Measurements from ENCODE around the gene NF1.
"Not testable (repeated sequence)": the region's sequence is repeated elsewhere in the genome, so short reads cannot be mapped to it uniquely, and the experiment has no call there.

Gene NF1

DNA sequence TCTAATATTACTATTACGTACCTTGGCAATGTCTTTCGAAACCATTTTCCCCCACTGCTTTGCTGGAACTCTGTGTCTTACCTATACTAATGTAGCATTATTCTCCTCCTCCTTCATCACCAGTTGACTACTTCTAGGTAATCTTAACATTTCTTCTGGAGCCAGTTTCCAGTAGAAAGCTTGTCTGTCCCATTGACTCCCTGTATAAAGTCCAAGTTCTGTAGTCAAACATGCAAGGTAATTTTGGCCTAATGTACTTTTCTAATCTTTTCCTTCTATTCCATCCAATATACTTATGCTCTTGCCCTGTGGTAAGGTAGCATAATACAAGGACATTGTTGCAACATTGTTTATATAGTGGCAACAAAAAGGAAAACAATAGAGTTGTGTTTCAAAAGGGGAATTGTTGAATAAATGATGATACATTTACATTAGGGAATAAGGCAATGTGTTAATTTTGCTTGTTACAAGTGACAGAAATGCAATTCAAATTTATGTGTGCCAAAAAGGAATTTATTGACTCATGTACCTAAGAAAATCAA, 174.3 kb downstream of the NF1 start:
- no peak for DNase-seq

DNA sequence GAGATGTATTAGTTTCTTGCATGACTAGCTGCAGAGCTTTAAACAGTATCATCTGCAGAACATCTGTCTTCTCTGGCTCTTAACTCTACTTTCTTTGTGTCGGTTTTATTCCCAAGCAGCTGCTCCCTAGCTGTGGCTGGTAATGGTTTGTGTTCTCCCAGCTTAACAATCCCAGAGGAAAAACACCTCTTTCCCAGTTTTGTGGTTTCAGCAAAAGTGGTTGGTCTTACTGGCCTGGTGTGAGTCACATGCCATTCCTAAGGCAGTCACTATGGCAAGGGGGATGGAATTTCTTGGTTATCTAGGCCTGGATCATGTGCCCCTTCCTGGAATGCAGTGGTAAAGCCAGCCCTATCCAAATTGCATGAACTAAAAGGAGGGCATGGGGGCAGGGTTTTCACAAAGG, 174.8 kb downstream of the NF1 start:
- DNase-seq: no peak

DNA sequence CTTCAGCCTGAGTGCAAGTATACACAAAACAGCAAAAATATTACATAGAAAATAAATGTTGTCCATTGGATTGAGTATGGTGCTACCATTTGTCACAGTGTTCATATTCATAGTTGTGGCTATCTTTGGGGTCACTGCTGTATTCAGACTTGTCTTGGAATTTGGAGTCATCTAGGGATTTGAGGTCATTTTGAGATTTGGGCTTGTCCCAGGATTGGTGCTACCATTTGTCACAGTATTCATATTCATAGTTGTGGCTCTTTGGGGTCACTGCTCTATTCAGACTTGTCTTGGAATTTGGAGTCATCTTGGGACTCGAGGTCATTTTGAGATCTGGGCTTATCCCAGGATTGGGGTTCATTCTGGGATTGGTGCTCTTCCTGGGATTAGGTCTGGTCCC, 177.5 kb downstream of the NF1 start:
- DNase-seq: no peak

DNA sequence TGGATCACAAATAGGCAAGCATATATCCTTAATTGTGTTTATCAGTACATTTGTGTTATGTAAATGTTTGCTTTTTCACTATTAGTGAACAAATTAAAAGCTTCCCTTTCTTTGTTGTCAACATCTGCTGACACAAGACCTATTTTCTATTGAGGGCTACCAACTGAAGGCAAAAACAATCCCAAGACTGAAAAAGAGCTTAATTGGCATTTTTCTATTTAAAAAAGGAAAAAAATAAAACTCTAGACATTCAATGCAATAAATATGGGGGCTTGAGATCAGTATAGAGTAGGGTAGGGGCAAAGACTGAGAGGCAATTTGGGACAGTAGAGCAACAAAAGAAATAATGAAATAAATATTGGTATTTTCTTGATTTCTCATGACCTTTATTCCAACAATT, 178.0 kb downstream of the NF1 start:
- no peak for DNase-seq

DNA sequence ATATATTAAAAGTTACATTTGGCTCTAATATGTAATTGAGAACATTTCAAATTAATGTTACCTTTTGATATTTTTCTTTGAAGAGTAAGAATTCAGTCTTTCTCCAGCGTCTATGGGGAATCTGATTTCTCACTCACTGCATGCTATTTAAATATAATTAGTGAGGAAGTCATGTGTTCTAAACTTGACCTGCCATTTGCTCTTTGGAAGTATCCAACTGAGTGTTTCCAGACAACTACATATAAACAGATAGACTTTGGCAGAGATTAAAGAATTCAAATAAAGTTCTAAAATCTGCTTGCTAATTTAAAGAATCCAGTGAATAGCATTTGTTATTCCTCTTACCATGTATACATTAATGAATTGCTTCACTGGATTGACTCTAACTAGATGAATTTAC, 178.7 kb downstream of the NF1 start:
- no peak for DNase-seq

DNA sequence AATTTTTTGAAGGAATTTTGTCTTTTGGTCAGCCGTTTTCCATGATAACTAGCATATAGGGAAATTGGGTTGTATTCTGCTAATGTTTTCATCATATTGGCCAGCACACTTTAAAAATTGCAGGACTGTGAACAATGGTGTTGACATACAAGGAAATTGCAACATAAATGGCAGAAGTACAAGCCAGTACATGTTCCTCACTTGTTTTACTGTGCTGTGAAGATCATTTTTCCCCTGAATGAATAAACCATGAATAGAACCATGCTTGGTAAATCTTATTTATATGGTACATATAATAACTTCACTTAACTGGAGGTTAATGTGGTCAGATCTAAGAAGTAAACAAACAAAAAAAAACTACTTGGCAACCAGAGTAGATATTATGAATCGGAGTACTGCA, 179.5 kb downstream of the NF1 start:
- no peak for DNase-seq

DNA sequence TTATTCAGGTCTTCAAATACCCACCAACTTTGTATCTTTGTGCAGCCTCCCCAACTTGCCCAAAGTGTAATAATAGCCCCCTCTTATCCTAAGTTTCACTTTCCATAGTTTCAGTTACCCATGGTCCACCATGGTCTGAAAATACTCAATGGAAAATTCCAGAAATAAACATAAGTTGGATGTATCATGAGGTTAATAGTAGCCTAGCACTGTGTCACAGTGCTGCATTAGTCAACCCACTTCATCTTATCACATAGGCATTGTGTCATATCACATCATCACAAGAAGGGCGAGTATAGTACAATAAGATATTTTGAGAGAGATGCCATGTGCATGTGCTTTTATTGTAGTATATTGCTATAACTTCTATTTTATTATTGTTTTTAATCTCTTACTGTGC, 180.3 kb downstream of the NF1 start:
- DNase-seq: no peak

DNA sequence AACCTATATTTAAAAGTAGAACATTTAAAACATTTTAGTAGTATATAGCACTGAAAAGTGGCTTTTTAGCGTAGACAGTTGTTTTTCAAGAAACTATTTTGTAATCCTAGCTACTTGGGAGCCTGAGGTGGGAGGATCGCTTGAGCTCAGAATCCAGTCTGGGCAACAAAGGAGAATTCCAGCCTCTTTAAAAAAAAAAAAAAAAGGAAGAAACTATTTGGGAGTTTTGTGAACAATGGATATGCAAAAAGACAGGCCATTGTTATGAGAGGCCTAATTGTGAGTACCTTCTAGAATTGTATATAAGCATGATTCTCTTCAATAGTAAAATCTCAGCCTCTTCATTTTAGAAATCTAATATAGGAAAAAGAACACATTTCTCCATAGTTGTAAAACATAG, 184.6 kb downstream of the NF1 start:
- no peak for DNase-seq

DNA sequence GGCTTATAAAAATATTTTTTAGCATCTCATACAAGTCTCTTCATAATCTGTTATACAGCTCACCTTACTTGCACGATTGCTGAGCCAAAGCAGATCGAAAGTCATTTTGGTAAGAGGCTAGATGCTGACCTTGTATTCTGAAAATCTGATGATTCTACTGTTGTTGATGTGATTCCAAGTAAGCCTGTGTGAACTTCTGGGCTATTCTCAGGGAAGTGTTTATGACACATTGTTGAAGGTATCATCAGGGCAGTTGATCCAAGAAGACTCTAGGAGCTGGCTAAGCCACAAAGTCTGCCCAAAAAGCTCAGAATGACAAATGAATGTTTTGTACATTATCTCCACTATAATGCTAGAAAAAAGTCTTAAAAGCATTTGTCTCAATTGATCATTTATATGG, 186.3 kb downstream of the NF1 start:
- DNase-seq: no peak

DNA sequence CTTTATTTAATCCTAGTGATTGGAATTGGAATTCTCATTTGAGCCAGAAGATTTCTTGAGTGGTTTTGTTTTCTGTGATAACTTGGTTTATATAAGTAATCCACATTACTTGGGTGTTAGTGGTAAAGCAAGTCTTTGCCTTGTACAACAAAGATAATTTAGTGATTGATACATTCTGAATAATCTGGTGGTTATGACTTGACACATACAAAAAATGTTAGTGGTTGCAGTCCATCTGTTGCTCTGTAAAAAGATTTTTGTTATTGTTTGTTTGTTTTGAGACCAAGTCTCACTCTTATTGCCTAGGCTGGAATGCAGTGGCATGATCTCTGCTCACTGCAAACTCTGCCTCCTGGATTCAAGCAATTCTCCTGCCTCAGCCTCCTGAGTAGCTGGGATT, 189.1 kb downstream of the NF1 start:
- DNase-seq: no peak

DNA sequence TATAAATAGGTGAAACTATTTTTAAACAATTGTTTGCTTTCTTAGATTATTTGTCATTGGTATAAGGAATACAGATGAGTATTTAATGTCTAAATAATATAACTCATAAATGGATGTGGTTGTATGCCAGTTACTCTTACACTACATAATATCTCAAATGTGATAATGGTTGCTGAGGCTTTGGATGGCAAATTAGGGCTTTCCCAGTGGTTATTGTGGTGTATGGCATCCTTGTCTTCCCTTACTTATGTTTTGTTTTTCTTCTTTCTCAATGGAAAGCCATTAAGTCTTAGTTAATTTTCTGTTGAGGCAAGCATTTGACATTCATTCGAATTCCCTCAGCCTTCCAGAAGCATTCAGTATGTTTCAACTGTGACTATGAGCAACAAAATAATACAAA, 191.8 kb downstream of the NF1 start:
- DNase-seq: no peak

DNA sequence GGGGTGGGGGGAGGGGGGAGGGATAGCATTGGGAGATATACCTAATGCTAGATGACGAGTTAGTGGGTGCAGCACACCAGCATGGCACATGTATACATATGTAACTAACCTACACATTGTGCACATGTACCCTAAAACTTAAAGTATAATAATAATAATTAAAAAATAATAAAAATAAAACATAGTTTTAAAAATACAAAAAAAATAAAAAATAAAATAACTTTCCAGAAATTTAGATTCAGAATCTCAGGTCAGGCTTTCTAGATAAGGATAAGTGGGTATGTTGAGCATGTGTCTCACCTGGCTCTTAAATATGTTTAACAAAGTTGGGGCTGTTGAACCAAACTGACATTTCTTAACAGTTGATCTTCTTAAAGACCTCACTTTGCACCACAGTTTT, 193.2 kb downstream of the NF1 start:
- not testable (repeated sequence) for DNase-seq

DNA sequence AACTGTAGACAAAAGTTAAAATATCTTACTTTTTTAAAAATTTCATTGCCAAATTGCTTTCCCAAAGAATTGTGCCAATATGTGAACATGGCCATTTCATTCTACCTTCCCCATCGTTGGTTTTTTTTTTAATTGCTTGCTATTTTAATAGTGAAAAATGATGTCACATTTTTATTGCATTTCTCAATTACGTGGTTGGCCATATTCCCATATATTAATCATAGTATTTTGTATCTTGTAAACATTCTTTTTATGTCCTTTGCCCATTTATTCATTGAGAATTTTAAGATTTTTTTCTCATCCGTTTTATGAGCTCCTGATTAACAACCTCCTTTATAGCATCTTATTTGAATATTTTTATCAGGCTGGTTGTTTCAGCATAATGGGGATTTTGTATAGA, 195.0 kb downstream of the NF1 start:
- DNase-seq: no peak

DNA sequence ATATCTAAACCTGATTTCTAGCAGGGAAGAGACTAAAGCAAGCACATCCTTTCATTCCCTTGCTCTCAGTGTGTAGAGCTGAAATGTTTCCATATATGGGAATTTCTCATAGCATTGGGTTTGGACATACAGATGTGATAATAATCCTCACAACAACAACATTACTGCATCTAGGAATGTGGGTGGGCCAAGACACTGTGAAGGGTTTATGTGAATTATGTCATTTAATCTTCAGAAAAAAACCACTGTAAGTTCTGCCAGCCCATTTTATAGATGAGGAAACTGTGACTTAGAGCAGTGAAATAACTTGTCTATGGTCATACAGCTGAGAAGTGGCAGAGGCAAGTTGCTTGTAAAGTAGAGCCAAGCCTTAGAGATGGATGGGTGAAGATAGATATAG, 197.0 kb downstream of the NF1 start:
- no peak for DNase-seq

DNA sequence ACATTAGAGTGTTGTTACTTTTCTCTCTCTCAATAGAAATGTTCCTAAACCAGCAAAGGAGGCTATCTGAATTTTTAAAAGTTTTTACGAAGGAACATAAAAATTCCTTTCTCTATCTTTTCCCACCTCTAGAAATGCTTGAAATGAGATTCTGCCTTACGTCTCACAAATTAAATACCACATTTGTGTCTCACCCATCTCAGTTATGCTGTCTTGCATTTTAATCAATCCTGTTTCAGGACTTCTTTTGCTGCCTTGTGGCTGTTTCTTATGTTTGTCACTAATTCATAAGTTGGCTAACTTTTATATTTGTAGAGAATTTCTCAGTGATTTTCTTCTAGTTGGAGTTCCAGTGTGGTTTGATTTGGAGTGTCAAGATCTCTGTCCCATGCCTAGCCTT, 198.8 kb downstream of the NF1 start:
- DNase-seq: no peak

DNA sequence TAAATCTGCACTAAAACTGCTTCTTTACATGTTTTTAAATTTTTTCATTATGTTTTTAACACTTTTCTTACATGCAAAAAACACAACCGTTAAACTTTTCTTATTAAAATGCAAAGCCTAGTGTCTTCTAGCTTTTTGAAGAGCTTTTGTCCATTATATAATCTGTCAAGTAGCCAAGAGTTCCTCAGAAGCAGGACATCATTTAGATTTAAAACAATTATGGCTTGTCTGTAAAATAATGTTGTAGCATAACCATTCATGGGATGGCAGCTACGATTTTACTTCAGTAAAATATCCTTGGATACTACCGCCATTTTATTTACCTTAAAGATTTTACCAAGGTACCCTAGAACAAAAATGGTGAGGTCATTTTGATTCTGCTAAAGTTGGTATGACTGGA, 199.5 kb downstream of the NF1 start:
- no peak for DNase-seq

DNA sequence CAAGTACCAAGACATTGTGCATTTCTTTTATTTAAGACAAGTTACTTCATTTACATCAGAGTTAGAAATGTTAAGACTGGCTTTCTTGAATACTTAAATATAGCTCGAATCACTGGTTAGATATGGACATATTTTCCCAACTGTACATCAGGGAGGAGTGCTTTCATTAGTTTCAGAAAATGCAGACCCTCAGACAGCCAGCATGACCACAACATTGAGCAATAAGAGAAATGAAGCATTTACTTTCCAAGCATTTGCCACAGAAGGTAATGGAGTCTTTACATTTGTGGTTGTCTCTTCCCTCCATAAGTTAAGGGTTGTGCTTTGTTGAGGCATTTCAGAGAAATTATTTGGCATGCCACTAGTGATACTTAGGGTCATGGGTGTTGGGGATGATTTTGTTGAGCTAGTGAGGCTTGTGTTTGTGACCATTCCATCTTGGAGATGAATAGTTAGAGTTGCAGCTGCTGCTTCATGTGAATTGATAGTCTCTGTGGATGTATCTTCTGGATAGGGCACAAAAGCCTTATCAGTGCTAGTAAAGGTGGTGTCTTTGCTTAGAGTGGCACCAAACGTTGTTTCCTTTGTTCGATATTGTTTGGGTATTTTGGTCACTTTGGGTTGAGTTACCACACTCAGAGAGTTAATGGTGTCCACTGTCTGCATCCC, 200.2 kb downstream of the NF1 start:
- DNase-seq: no peak

DNA sequence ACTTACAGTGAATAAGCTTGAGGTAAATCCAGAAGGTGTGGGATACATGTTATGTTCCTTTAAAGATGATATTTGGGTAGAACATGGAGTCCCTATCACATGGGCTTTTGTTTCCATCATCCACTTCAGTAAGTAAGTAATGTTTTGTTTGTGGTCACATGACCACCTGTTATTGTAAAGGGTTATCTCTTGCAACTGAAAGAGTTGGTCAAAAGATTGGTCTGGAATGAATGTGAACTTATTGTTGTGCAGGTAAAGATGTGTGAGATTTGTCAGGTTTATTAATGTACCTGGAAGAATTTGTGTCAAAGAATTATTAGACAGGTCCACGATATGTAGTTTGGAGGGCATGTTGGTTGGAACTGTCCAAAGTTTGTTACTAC, 200.7 kb downstream of the NF1 start:
- DNase-seq: no peak

DNA sequence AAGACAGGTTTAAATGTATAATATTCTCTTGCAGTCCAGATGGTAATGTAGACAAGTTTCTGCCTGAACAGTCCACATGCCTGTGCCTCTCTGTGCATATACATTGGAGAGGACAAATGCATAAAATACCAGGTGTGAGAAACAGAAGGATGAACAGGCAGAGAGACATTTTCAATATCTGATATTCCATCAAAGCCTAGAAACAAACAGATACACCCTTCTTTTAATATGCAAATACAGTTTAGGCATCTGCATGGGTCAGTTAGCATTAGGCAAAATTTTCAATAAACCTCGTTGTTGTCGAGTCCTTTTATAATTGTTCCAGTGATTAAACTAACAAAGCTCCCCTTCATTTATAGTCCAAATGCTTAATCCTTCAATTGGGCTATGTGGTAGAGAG, 201.4 kb downstream of the NF1 start:
- no peak for DNase-seq

DNA sequence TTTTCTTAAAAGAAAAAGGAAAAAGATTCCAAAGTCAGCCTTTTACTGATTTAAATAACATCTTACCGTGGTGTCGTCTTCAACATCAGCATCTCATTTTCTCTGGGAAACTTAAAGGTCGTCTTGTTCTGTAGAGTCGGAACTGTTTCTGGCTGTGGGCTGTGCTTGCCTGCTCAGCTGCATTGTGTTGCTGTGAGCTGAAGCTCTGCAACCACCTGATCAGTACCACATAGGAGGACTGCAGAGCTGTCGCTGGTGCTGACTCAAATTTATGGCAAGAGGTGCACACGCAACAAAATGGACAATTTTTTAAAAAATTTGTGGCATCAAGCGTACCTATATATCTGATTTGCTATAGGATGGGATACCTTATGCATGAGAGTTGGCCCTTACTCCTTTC, 202.3 kb downstream of the NF1 start, which contains the start of gene OMG:
TSS of gene OMG (minus strand) at position 150 of the 400 bp plus-strand sequence. CDS start 908 bp downstream, outside the sequence.
- DNase-seq: no peak

DNA sequence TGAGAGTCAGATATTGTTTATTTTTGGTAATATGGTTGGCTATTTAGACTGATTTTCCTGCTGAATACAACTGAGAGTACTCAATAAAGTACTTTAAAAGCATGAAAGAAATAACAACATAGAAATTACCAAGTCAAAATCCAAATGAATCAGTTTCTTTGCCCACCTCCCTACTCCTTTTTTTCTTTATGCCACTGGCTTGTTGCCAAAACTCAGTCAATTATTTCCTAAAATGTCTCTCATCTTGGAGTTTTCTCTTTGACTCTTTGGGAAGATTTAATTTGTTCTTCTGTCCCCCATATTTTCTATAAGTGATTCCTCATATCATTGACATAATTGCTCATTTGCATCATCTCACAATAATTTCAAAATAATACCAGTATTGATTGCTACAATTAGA, 204.8 kb downstream of the NF1 start:
- DNase-seq: no peak

DNA sequence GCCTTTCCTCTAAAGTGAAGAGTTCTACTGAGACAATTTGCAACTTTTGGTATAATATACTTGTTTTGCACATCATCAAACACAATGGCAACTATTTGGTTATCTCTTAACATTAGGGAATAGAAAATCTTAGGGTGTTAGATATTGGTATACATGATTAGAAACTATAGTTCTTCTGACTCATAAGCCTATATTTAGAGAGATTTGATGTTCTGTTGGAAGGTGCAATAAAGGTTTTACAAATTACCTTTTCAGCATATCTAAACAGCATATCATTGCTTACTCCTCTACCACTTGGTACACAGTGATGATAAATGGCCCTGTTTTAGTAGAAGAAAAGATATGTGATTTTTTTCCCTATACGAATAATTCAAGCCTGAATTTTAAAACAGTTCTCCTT, 212.9 kb downstream of the NF1 start:
- no peak for DNase-seq

DNA sequence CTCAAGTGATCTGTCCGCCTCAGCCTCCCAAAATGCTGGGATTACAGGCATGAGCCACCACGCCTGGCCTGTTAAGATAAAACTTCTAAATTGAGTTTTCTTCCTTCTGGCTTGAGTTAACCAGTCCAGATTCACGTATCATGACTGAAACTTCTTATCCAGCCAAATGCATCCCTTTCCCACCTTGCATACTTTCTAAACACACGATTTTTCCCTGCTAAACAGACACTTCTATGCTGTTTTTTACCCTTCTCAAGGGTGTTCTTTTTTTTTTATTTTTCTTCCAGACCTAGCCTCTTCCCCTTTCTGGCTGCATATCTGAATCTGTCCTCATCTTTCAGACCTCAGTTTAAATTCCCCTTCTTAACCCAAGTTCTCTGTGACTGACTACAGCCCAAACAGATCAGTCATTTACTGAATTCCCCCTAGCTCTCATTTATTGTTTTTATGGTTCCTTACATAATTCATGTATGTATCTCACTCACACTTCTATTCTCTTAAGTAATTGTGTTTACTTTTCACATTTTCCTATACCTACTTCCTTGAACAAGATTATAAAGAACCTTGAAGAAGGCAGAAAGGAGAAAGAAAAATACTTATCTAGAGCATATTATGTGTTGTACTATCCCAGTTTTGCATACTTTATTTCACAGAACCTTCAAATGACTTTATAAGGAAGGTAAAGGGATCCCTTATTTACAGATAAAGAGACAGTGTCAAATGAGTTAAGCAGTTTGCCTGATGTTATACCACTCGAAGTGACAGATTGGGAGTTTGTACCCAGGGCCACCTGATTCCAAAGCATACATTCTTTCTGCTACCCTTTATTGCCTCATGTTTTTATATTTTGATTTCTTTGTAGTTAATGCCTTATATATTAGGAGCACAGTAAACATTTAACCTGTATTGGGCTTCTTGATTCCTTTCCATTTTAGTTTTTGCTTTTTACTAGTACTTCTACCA, 213.9 kb downstream of the NF1 start:
- no peak for DNase-seq

DNA sequence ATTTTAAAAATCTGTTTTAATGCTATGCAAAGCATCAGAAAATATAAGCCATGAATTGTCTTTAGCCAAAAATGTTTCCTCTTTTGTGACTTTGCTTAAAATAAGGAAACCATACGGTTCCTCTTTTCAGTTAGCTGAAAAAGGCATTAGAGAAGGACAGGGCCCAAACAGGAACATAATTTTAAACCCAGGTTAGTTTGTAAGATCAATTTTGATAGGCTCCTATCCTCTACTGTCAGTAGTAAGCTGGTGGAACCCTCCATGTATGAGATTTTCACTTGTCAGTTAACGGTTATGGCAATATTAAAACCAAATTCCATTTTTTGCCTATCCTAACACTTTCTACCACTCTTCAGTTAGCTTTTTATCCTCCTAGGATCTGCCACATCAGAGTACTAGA, 214.8 kb downstream of the NF1 start:
- no peak for DNase-seq

All from NCI-H82 (cell line).